SK-N-SH treated with all-trans-retinoic acid at 6 μM for 48 hours (cell line): ENCODE results near the gene KCNH3.

Experiments used
- ARNTL ChIP-seq: fragments of 450-650 bp; formaldehyde crosslinking; IDR thresholded peaks from 2 replicates; pipeline ENCODE4 v1.5.0; 2020; ENCODE audit warnings: low read depth, mild to moderate bottlenecking, moderate library complexity, borderline replicate concordance
- RARB ChIP-seq: fragments of 250-450 bp; sonication (Bioruptor Pico); IDR thresholded peaks from 2 replicates; pipeline ENCODE4 v1.8.0; 2021; ENCODE audit warnings: mild to moderate bottlenecking, moderate library complexity
- TCF4 ChIP-seq: fragments of 250-450 bp; sonication (Bioruptor Pico); IDR thresholded peaks from 2 replicates; pipeline ENCODE4 v1.8.0; 2021; ENCODE audit warnings: mild to moderate bottlenecking, moderate library complexity, borderline replicate concordance
- ZNF8 ChIP-seq: fragments of 450-650 bp; formaldehyde crosslinking; IDR thresholded peaks from 2 replicates; pipeline ENCODE4 v1.5.0; 2020; ENCODE audit warnings: mild to moderate bottlenecking, moderate library complexity
- TF ChIP-seq, protein P1 (sequence below): fragments of 250-450 bp; sonication (Bioruptor Pico); IDR thresholded peaks from 2 replicates; pipeline ENCODE4 v1.5.1; 2021; ENCODE audit warnings: mild to moderate bottlenecking, moderate library complexity

DNA sequence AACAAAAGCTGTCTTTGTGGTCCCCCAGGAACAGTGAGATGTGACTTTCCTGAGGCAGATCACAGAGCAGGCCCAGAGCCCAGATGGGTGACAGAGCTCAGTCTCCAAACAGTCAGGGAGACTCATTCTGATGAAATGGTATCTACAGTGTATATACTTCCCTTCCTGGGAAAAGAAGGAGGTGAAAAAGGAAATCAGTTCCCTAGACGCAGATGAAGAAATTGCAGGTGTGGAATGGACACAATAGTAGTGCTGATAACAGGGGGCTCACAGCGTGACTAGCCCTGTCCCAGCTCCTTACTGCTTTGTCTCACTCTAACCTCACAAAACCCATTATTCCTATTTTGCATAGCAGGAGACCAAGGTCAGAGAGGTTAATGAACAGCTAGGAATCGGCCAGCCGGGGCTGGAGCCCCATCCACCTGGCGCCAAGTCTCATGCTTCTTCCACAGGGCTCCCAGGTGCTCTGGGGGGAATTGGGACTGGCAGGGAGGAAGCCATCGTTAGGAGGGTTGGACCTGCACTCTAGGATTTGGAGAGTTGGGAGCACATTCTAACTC is 11.9 kb downstream of the KCNH3 start:
- TF ChIP-seq RARB (CRISPR knock-in tag) (no peak), ZNF8 (no peak), ARNTL (CRISPR knock-in tag) (no peak), TCF4 (no peak)
- TF ChIP-seq, protein P1, sequence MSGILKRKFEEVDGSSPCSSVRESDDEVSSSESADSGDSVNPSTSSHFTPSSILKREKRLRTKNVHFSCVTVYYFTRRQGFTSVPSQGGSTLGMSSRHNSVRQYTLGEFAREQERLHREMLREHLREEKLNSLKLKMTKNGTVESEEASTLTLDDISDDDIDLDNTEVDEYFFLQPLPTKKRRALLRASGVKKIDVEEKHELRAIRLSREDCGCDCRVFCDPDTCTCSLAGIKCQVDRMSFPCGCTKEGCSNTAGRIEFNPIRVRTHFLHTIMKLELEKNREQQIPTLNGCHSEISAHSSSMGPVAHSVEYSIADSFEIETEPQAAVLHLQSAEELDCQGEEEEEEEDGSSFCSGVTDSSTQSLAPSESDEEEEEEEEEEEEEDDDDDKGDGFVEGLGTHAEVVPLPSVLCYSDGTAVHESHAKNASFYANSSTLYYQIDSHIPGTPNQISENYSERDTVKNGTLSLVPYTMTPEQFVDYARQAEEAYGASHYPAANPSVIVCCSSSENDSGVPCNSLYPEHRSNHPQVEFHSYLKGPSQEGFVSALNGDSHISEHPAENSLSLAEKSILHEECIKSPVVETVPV (CRISPR knock-in tag) = no peak
